ENCODE data around the gene RNF186. TPM values are rescaled to one million over a fixed set of nuclear protein-coding genes. Genes with fewer than 3 reads are reported as not detected.

RNF186 gene
- total RNA-seq, 1 donor from 2014 or later, result not detected

GRCh38 chr1:19773485-19773884 lies 41.6 kb downstream of the RNF186 start:
- intact Hi-C loops (cut with DNase I), result no loop called here
- no peak for ATAC-seq

GRCh38 chr1:19772053-19772452 lies 43.0 kb downstream of the RNF186 start:
- ATAC-seq (no peak), DNase-seq (ENCODE audit: missing footprints) (no peak)
- intact Hi-C loops (cut with DNase I), result no loop called here

More at GRCh38 chr1:19773485-19773884, 41.6 kb downstream of the RNF186 start:
- no peak for DNase-seq (ENCODE audit: missing footprints)

GRCh38 chr1:19771350-19771749 lies 43.7 kb downstream of the RNF186 start:
- ATAC-seq (no peak), DNase-seq (ENCODE audit: missing footprints) (no peak)
- intact Hi-C loops (cut with DNase I), result no loop called here

- DNase-seq (ENCODE audit: missing footprints), result no peak
- ATAC-seq, result no peak
- intact Hi-C loops (cut with DNase I), result no loop called here
Observed at GRCh38 chr1:19770436-19771190, 44.5 kb downstream of the RNF186 start.

GRCh38 chr1:19769211-19769932 lies 45.7 kb downstream of the RNF186 start:
- no peak for DNase-seq (ENCODE audit: missing footprints)

GRCh38 chr1:19768353-19769210 lies 46.5 kb downstream of the RNF186 start:
- ATAC-seq, result no peak
- DNase-seq (ENCODE audit: missing footprints), result no peak
- intact Hi-C loops (cut with DNase I), result no loop called here

More at GRCh38 chr1:19769211-19769932, 45.7 kb downstream of the RNF186 start:
- ATAC-seq, result no peak
- intact Hi-C loops (cut with DNase I), result no loop called here

- ATAC-seq (no peak), DNase-seq (ENCODE audit: missing footprints) (no peak)
- intact Hi-C loops (cut with DNase I), result no loop called here
Observed at GRCh38 chr1:19765623-19766022, 49.5 kb downstream of the RNF186 start.

- intact Hi-C loops (cut with DNase I), result no loop called here
- no peak for DNase-seq (ENCODE audit: missing footprints)
- no peak for ATAC-seq
Observed at GRCh38 chr1:19764848-19765247, 50.2 kb downstream of the RNF186 start.

Other genes starting within 250 kb of the RNF186 start
- 55.0 TPM for gene NBL1, start 171.0 kb downstream of the RNF186 start, total RNA-seq
- gene HTR6, start 150.4 kb downstream of the RNF186 start, total RNA-seq, result not detected
- gene TMCO4, start 15.4 kb downstream of the RNF186 start, total RNA-seq, result 7.6 TPM
- gene OTUD3, start 67.1 kb upstream of the RNF186 start, total RNA-seq, result 3.4 TPM
- gene PLA2G2E, start 108.3 kb upstream of the RNF186 start, total RNA-seq, result not detected
- gene PLA2G2A, start 164.3 kb upstream of the RNF186 start, total RNA-seq, result 332 TPM